Gastroesophageal sphincter (tissue), 3 donors: ENCODE data around the gene TEDC2.

ENCODE experiments used
- CTCF ChIP-seq, 4 experiments: fragments of 200-600 bp in 2 of 4; fragments of 450-650 bp in 2 of 4; sonication (generic) in 1 of 4; IDR thresholded peaks; one replicate each; pipeline ENCODE4 v1.5.1; 2017 to 2019; ENCODE audit warnings: antibody characterized with exemption in 4 of 4, mild to moderate bottlenecking in 2 of 4, moderate library complexity in 2 of 4
- EP300 ChIP-seq: sonication (generic); formaldehyde crosslinking; IDR thresholded peaks from one replicate; pipeline ENCODE4 v1.6.1; 2017; ENCODE audit warnings: antibody characterized with exemption, mild to moderate bottlenecking
- POLR2A ChIP-seq, 2 donors: fragments of 450-650 bp; IDR thresholded peaks; one replicate each; pipeline ENCODE4 v1.6.1; 2017; ENCODE audit warnings: antibody characterized with exemption in 2 of 2, mild to moderate bottlenecking in 2 of 2, moderate library complexity in 1 of 2
- POLR2AphosphoS5 ChIP-seq: sonication (generic); formaldehyde crosslinking; IDR thresholded peaks from one replicate; pipeline ENCODE4 v1.6.1; 2017; ENCODE audit warnings: antibody characterized with exemption

- TF ChIP-seq POLR2AphosphoS5 (no peak), CTCF (IDR thresholded peaks at IDR 0.05) (no peak), POLR2A (IDR thresholded peaks at IDR 0.05) (no peak), EP300 (no peak)
Measured at GRCh38 chr16:2424061-2425007, 35.6 kb upstream of the TEDC2 start.
